ENCODE data around the gene GHRHR.

- TF ChIP-seq CTCF (IDR thresholded peaks at IDR 0.05; ENCODE audit: low read length) (no peak), EZH2 (optimal IDR thresholded peaks at IDR 0.05; ENCODE audit: low read depth, low read length) (no peak)
Observed at GRCh38 chr7:30976381-30976780, 12.6 kb downstream of the GHRHR start.
